H1 (cell line): Measurements from ENCODE around the gene BRD3OS. TPM values are rescaled to one million over a fixed set of nuclear protein-coding genes. Genes with fewer than 3 reads are reported as not detected.
A peak's percentile ranks its signal among the peaks of the same experiment; 100 is the strongest.

ENCODE experiments used
- CTCF ChIA-PET: fragments of 300-600 bp; sonication (Branson Sonifier 250); formaldehyde crosslinking; loops from one replicate; lab custom pipeline; 2021; ENCODE audit not compliant: partially characterized antibody; lab: Charles Lee
- POLR2A ChIA-PET: fragments of 300-600 bp; sonication (Branson Sonifier 250); formaldehyde crosslinking; loops from one replicate; lab custom pipeline; 2021; ENCODE audit warnings: inconsistent platforms; ENCODE audit not compliant: partially characterized antibody; lab: Charles Lee
- DNase-seq, 2 experiments: peaks; one replicate each; pipeline versions ENCODE4 v3.0.0 to v3.0.0-alpha.2; 2010 to 2022; ENCODE audit warnings: low spot score in 2 of 2, low read depth in 1 of 2, mixed read lengths in 1 of 2
- FAIRE-seq: peaks from 2 replicates; lab custom pipeline; 2011; peaks lifted over from hg19 to GRCh38; lab: Jason Lieb, UNC
- H2AFZ ChIP-seq: 2 replicates; pipeline ENCODE4 v1.8.1; 2012; ENCODE audit warnings: low read length, inconsistent platforms
- H2AK5ac ChIP-seq: 2 replicates; pipeline ENCODE4 v1.6.1; 2013; ENCODE audit warnings: low read depth, low read length
- H2BK120ac ChIP-seq: replicated peaks from 2 replicates; pipeline ENCODE3; 2013; ENCODE audit warnings: low read depth, low read length, inconsistent platforms
- H2BK12ac ChIP-seq: 2 replicates; pipeline ENCODE4 v1.6.1; 2013; ENCODE audit warnings: low read depth, low read length
- H2BK15ac ChIP-seq: 2 replicates; pipeline ENCODE4 v1.6.1; 2013; ENCODE audit warnings: low read length
- H2BK20ac ChIP-seq: 2 replicates; pipeline ENCODE4 v1.6.1; 2013; ENCODE audit warnings: low read length
- H2BK5ac ChIP-seq: 2 replicates; pipeline ENCODE4 v1.6.1; 2013; ENCODE audit warnings: low read depth, low read length
- H3K14ac ChIP-seq: 2 replicates; pipeline ENCODE4 v1.6.1; 2013; ENCODE audit warnings: inconsistent platforms; ENCODE audit not compliant: insufficient read length
- H3K18ac ChIP-seq: 2 replicates; pipeline ENCODE4 v1.6.1; 2013; ENCODE audit warnings: low read length; ENCODE audit errors: extremely low read depth
- H3K23ac ChIP-seq: 2 replicates; pipeline ENCODE4 v1.6.1; 2013; ENCODE audit warnings: inconsistent platforms; ENCODE audit not compliant: insufficient read length
- H3K23me2 ChIP-seq: 2 replicates; pipeline ENCODE4 v1.6.1; 2013; ENCODE audit warnings: low read depth, low read length
- H3K27ac ChIP-seq: 2 replicates; pipeline ENCODE4 v1.6.1; 2011; ENCODE audit warnings: low read depth, low read length, inconsistent platforms
- H3K27me3 ChIP-seq, 4 experiments: replicated peaks in 1 of 4; 1 replicate in 1 of 4; 2 replicates in 3 of 4; pipeline versions ENCODE4 v1.6.1 to v1.8.1; 2011 to 2013; ENCODE audit warnings: low read length in 3 of 4, mild to moderate bottlenecking in 3 of 4, inconsistent platforms in 2 of 4, mixed read lengths in 2 of 4, moderate library complexity in 1 of 4; ENCODE audit not compliant: control insufficient read depth in 3 of 4, insufficient read depth in 3 of 4; ENCODE audit errors: extremely low read depth in 1 of 4
- H3K36me3 ChIP-seq, 4 experiments: 2 replicates each; pipeline versions ENCODE4 v1.6.1 to v1.8.1; 2011 to 2013; ENCODE audit warnings: mild to moderate bottlenecking in 4 of 4, low read length in 3 of 4, moderate library complexity in 2 of 4, control low read depth in 1 of 4, inconsistent platforms in 1 of 4; ENCODE audit not compliant: insufficient read depth in 4 of 4, control insufficient read depth in 2 of 4
- H3K4ac ChIP-seq: replicated peaks from 2 replicates; pipeline ENCODE3; 2013; ENCODE audit warnings: low read length, low read depth, mixed read lengths, inconsistent platforms; ENCODE audit not compliant: insufficient read length
- H3K4me1 ChIP-seq, 4 experiments: replicated peaks in 1 of 4; 1 replicate in 1 of 4; 2 replicates in 3 of 4; pipeline versions ENCODE4 v1.6.1 to v1.8.1; 2011 to 2013; ENCODE audit warnings: low read length in 3 of 4, inconsistent platforms in 2 of 4, mixed read lengths in 1 of 4; ENCODE audit not compliant: insufficient read depth in 4 of 4, control insufficient read depth in 3 of 4
- H3K4me2 ChIP-seq, 2 experiments: 2 replicates each; pipeline versions ENCODE4 v1.6.1 to v1.8.1; 2011 to 2013; ENCODE audit warnings: low read depth in 2 of 2, low read length in 2 of 2, control low read depth in 1 of 2, inconsistent platforms in 1 of 2, mild to moderate bottlenecking in 1 of 2; ENCODE audit not compliant: insufficient read depth in 1 of 2
- H3K4me3 ChIP-seq, 4 experiments: fragments of 200-600, 300-600 bp in 1 of 4; sonication (generic), shearing (Covaris generic), sonication (Bioruptor Twin) in 1 of 4; 2 replicates each; pipeline versions ENCODE4 v1.5.1 to v1.8.1; 2011 to 2016; ENCODE audit warnings: low read length in 4 of 4, low read depth in 3 of 4, control low read depth in 2 of 4, inconsistent platforms in 2 of 4, mild to moderate bottlenecking in 2 of 4, mixed read lengths in 1 of 4, moderate library complexity in 1 of 4; ENCODE audit not compliant: insufficient read depth in 2 of 4; ENCODE audit errors: extremely low read depth in 1 of 4
- H3K56ac ChIP-seq: replicated peaks from 2 replicates; pipeline ENCODE3; 2013; ENCODE audit warnings: low read depth, mild to moderate bottlenecking, mixed read lengths, low read length, inconsistent platforms; ENCODE audit not compliant: insufficient read length
- H3K79me1 ChIP-seq: 2 replicates; pipeline ENCODE4 v1.6.1; 2013; ENCODE audit warnings: low read depth, low read length, control low read depth
- H3K79me2 ChIP-seq, 2 experiments: 2 replicates each; pipeline versions ENCODE4 v1.6.1 to v1.8.1; 2012 to 2013; ENCODE audit warnings: low read length in 2 of 2, mild to moderate bottlenecking in 2 of 2, inconsistent platforms in 1 of 2; ENCODE audit not compliant: insufficient read depth in 2 of 2, control insufficient read depth in 1 of 2
- H3K9ac ChIP-seq, 4 experiments: replicated peaks in 1 of 4; 1 replicate in 1 of 4; 2 replicates in 3 of 4; pipeline versions ENCODE4 v1.6.1 to v1.8.1; 2011 to 2013; ENCODE audit warnings: low read depth in 3 of 4, low read length in 3 of 4, control low read depth in 2 of 4, mild to moderate bottlenecking in 2 of 4, moderate library complexity in 2 of 4, inconsistent platforms in 1 of 4; ENCODE audit errors: extremely low read depth in 1 of 4
- H3K9me3 ChIP-seq, 2 experiments: 2 replicates each; pipeline versions ENCODE4 v1.6.1 to v1.8.1; 2012 to 2013; ENCODE audit warnings: mild to moderate bottlenecking in 2 of 2, moderate library complexity in 2 of 2, control low read depth in 1 of 2, inconsistent platforms in 1 of 2, low read depth in 1 of 2, low read length in 1 of 2, mixed read lengths in 1 of 2; ENCODE audit not compliant: insufficient read depth in 2 of 2
- H4K20me1 ChIP-seq, 2 experiments: replicated peaks in 1 of 2; 2 replicates each; pipeline versions ENCODE3 to v1.8.1; 2011 to 2013; ENCODE audit warnings: inconsistent platforms in 2 of 2, low read length in 2 of 2, mild to moderate bottlenecking in 1 of 2; ENCODE audit not compliant: insufficient read depth in 2 of 2, control insufficient read depth in 1 of 2
- H4K5ac ChIP-seq: 2 replicates; pipeline ENCODE4 v1.6.1; 2013; ENCODE audit warnings: low read length, low read depth, mixed read lengths, inconsistent platforms; ENCODE audit not compliant: insufficient read length
- H4K8ac ChIP-seq: 2 replicates; pipeline ENCODE4 v1.8.0; 2013; ENCODE audit warnings: mild to moderate bottlenecking, moderate library complexity, low read length, inconsistent platforms; ENCODE audit not compliant: insufficient read depth; ENCODE audit errors: extremely low read depth
- H4K91ac ChIP-seq: replicated peaks from 2 replicates; pipeline ENCODE3; 2013; ENCODE audit warnings: low read length, mixed read lengths, inconsistent platforms; ENCODE audit not compliant: insufficient read length
- NRF1 ChIP-seq: IDR thresholded peaks from 2 replicates; pipeline ENCODE4 v1.6.1; 2011; ENCODE audit warnings: mild to moderate bottlenecking, low read depth, low read length, improper control_type of control experiment
- POLR2AphosphoS5 ChIP-seq: IDR thresholded peaks from 2 replicates; pipeline ENCODE4 v1.6.1; 2011; ENCODE audit warnings: low read depth, low read length
- WGBS, 2 experiments: shearing (Covaris generic) in 1 of 2; methylation state at CpG; one replicate each; pipeline versions ENCODE4 v1.1.6 to v1.1.7; 2013 to 2015; ENCODE audit warnings: low lambda C conversion rate in 2 of 2, mixed read lengths in 2 of 2, inconsistent platforms in 1 of 2, low coverage in 1 of 2, missing lambda C conversion rate in 1 of 2; ENCODE audit not compliant: insufficient replicate concordance in 2 of 2, insufficient coverage in 1 of 2, insufficient read length in 1 of 2; ENCODE audit errors: extremely low coverage in 1 of 2, missing lambda C conversion rate in 1 of 2; 5-methylcytosine and 5-hydroxymethylcytosine counted together
- polyA plus RNA-seq, 7 experiments: library from polyadenylated mRNA; depleted of rRNA in 3 of 7; stranded (reverse) in 5 of 7; unstranded in 2 of 7; fragments of >200 nt in 5 of 7; fragments of 200-250 nt in 2 of 7; gene quantifications; 1 replicate in 5 of 7; 2 replicates in 1 of 7; 4 replicates in 1 of 7; pipeline versions ENCODE4 v1.2.1 to v1.2.3, GENCODE V29; 2011 to 2013; ENCODE audit warnings: missing spikeins in 2 of 7, mixed read lengths in 2 of 7
- total RNA-seq: library from RNA; stranded (reverse); fragmentation: NEBNext Ultra II Directional; extraction: Animal tissue kit (Norgen Biotek cat#: 25700); gene quantifications from 2 replicates; pipeline ENCODE4 v1.2.1, GENCODE V29; 2021

The BRD3OS gene
- total and polyA plus RNA-seq, 2 of the 8 experiments (the other 6 are each of a cell fraction or from before 2014, with no cell fraction given) = 12.7 to 20.2 TPM

DNA sequence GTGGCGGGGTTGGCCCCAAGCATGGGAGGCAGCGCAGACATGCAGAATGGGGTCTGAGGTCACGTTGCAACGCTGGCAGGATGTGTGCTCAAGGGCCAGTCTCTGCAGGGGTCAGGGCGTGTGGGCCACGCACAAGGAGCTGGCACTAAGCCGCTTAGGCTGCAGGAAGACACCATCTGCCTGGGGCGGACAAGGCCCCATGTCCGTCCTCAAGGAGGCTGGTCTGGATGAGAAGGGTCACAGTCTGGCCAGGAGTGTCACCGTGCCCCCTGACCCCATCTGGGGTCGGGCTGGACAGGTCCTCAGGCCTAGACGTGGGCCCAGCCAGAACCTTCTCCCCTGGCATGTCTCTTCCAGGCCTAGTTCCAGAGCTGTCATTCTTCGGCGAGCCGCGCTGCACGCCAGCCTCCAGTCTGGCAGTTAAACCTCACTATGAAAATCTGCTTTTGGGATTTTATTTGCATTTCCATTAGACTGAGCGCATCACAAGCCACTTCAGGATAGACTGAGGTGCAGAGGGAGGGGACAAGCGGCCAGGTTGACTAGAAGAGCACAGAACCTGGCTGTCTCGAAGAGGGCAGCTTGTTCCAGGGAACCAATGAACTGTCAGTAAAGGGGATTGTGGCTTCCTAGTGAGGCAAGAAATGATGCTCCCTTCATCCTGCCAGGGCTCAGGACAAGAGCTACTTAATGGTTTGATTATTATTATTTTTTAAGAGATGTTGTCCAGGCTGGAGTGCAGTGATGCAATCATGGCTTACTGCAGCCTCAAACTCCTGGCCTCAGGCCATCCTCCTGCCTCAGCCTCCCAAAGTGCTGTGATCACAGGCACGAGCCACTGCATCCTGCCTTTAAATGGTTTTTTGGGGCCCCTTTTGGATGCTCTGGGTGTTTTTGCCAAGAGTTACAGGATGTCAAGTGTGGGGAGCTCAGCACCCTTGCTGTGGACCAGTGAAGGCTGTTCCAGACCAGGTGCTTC, 4.3 kb downstream of the BRD3OS start:
- no peak overlapping the region for H3K27ac ChIP-seq
- no peak overlapping the region for H3K4ac ChIP-seq
- no peak overlapping the region; the same call in 1 of the 2 replicates for H4K8ac ChIP-seq
- no peak overlapping the region for H3K18ac ChIP-seq
- H3K4me1 ChIP-seq = peaks cover 0 to 4% (median 4%) of the 10 kb centered on the region in 4 experiments; a peak in 5 of 7 replicates
- no peak overlapping the region for H2AFZ ChIP-seq
- DNase-seq = no peak
- no peak overlapping the region for H2BK120ac ChIP-seq
- CTCF ChIA-PET = interaction anchor here (0.6 to 1.2 kb wide), 4 partner anchors 36 to 286 kb away, joined by 3 read pairs; no protein-coding TSS in a partner anchor
- no peaks in the 10 kb centered on the region for H3K79me2 ChIP-seq
- no peaks in the 10 kb centered on the region for H3K79me1 ChIP-seq
- 82% methylated on average over 21 of the region's 21 CpGs; no CpG with 5 or more reads in 1 of the 2 experiments for WGBS, 2 experiments
- no peak overlapping the region for H4K91ac ChIP-seq
- FAIRE-seq = no peak
- H3K4me2 ChIP-seq = no peak overlapping the region
- H2BK20ac ChIP-seq = no peak overlapping the region
- no peak overlapping the region for H2BK15ac ChIP-seq
- H4K5ac ChIP-seq = no peak overlapping the region
- no peak overlapping the region for H2BK5ac ChIP-seq
- POLR2A ChIA-PET = interaction anchor here (1.3 to 2.3 kb wide), 3 partner anchors 10 to 23 kb away, joined by 3 to 11 read pairs (median 3); no protein-coding TSS in a partner anchor
- TF ChIP-seq POLR2AphosphoS5 (peak; percentile 38), NRF1 (no peak)
- no peak overlapping the region for H2BK12ac ChIP-seq
- H3K9ac ChIP-seq = no peak overlapping the region
- H3K56ac ChIP-seq = no peak overlapping the region
- H3K36me3 ChIP-seq = peaks cover 16 to 40% (median 26%) of the 10 kb centered on the region in 4 experiments
- no peak overlapping the region for H2AK5ac ChIP-seq
- peaks cover 4% of the 10 kb centered on the region for H3K23me2 ChIP-seq
- H3K4me3 ChIP-seq = no peak overlapping the region
- no peaks in the 10 kb centered on the region for H3K27me3 ChIP-seq
- H3K14ac ChIP-seq = no peak overlapping the region
- no peaks in the 10 kb centered on the region for H3K9me3 ChIP-seq
- peaks cover 0 to 12% of the 10 kb centered on the region in 2 experiments for H4K20me1 ChIP-seq
- no peak overlapping the region for H3K23ac ChIP-seq
